Measurements from ENCODE around the gene NUSAP1.
A peak's percentile ranks its signal among the peaks of the same experiment; 100 is the strongest.
"Not testable (repeated sequence)": the region's sequence is repeated elsewhere in the genome, so short reads cannot be mapped to it uniquely, and the experiment has no call there.

The NUSAP1 gene

GRCh38 chr15:41333026-41333562, 413 bp downstream of the NUSAP1 start:
- no peak for DNase-seq (ENCODE audit: low spot score)

- no peak for DNase-seq (ENCODE audit: low spot score)
These were observed 1.8 kb downstream of the NUSAP1 start for GRCh38 chr15:41334293-41335120.

- no peak for DNase-seq (ENCODE audit: low spot score)
These were observed 3.9 kb downstream of the NUSAP1 start for GRCh38 chr15:41336549-41336948.

- DNase-seq (ENCODE audit: low spot score) = no peak
These were observed 4.4 kb downstream of the NUSAP1 start for GRCh38 chr15:41337047-41337446.

GRCh38 chr15:41337631-41338522, 5.2 kb downstream of the NUSAP1 start:
- no peak for DNase-seq (ENCODE audit: low spot score)

GRCh38 chr15:41340189-41340695, 7.6 kb downstream of the NUSAP1 start:
- no peak for DNase-seq (ENCODE audit: low spot score)

- DNase-seq (ENCODE audit: low spot score) = no peak
These were observed 8.8 kb downstream of the NUSAP1 start for GRCh38 chr15:41341519-41341918.

- no peak for DNase-seq (ENCODE audit: low spot score)
These were observed 14.6 kb downstream of the NUSAP1 start for GRCh38 chr15:41347236-41347635.

GRCh38 chr15:41350057-41350717, 17.5 kb downstream of the NUSAP1 start:
- DNase-seq (ENCODE audit: low spot score) = no peak

GRCh38 chr15:41354371-41354770, 21.7 kb downstream of the NUSAP1 start:
- DNase-seq (ENCODE audit: low spot score) = no peak

GRCh38 chr15:41367418-41367817, 34.7 kb downstream of the NUSAP1 start:
- no peak for DNase-seq (ENCODE audit: low spot score)

GRCh38 chr15:41377978-41378377, 45.3 kb downstream of the NUSAP1 start:
- DNase-seq (ENCODE audit: low spot score) = no peak

- not testable (repeated sequence) for DNase-seq (ENCODE audit: low spot score)
These were observed 51.5 kb downstream of the NUSAP1 start for GRCh38 chr15:41383974-41384749.

- DNase-seq (ENCODE audit: low spot score) = no peak
These were observed 55.0 kb downstream of the NUSAP1 start for GRCh38 chr15:41387646-41388045.

GRCh38 chr15:41392659-41393058, 60.0 kb downstream of the NUSAP1 start:
- DNase-seq (ENCODE audit: low spot score) = no peak

- no peak for DNase-seq (ENCODE audit: low spot score)
These were observed 62.2 kb downstream of the NUSAP1 start for GRCh38 chr15:41394924-41395323.

GRCh38 chr15:41396111-41396510, 63.4 kb downstream of the NUSAP1 start:
- no peak for DNase-seq (ENCODE audit: low spot score)

- DNase-seq (ENCODE audit: low spot score) = no peak
These were observed 69.2 kb downstream of the NUSAP1 start for GRCh38 chr15:41401904-41402267.

- DNase-seq (ENCODE audit: low spot score) = peak; percentile 19
These were observed 74.7 kb downstream of the NUSAP1 start for GRCh38 chr15:41407341-41407740.

- DNase-seq (ENCODE audit: low spot score) = no peak
These were observed 75.6 kb downstream of the NUSAP1 start for GRCh38 chr15:41408234-41408641.

- no peak for DNase-seq (ENCODE audit: low spot score)
These were observed 78.3 kb downstream of the NUSAP1 start for GRCh38 chr15:41411031-41411430.
